Neural cell (in vitro differentiated cells): ENCODE measurements around the gene IL20RB. TPM values are rescaled to one million over a fixed set of nuclear protein-coding genes. Genes with fewer than 3 reads are reported as not detected.

ENCODE experiments used
- H2AFZ ChIP-seq: fragments of 200-600, 300-800 bp; sonication (generic), shearing (Covaris generic); 2 replicates; pipeline ENCODE4 v1.6.0; 2014; ENCODE audit warnings: low read depth, mild to moderate bottlenecking, antibody characterized with exemption, low read length, moderate library complexity
- H3F3A ChIP-seq: fragments of 200-600 bp; shearing (Covaris generic); 2 replicates; pipeline ENCODE4 v1.6.1; 2016; ENCODE audit warnings: mild to moderate bottlenecking, moderate library complexity, mixed read lengths, antibody characterized with exemption, low read length; ENCODE audit not compliant: insufficient read depth, poor library complexity, severe bottlenecking
- H3K27ac ChIP-seq: fragments of 200-600, 300-800 bp; sonication (generic), shearing (Covaris generic); 2 replicates; pipeline ENCODE4 v1.5.1; 2014; ENCODE audit warnings: mild to moderate bottlenecking, low read length, moderate library complexity
- H3K27me3 ChIP-seq: fragments of 300-800, 200-600 bp; sonication (generic), shearing (Covaris generic); 2 replicates; pipeline ENCODE4 v1.6.0; 2014; ENCODE audit warnings: mild to moderate bottlenecking, low read depth, low read length, moderate library complexity; ENCODE audit not compliant: insufficient read depth
- H3K36me3 ChIP-seq: fragments of 300-800, 200-600 bp; sonication (generic), shearing (Covaris generic); 2 replicates; pipeline ENCODE4 v1.5.1; 2014; ENCODE audit warnings: mild to moderate bottlenecking, antibody characterized with exemption, low read length, moderate library complexity; ENCODE audit not compliant: insufficient read depth
- H3K4me2 ChIP-seq: fragments of 300-800, 200-600 bp; sonication (generic), shearing (Covaris generic); 2 replicates; pipeline ENCODE4 v1.6.0; 2014; ENCODE audit warnings: mild to moderate bottlenecking, low read length
- H3K4me3 ChIP-seq: fragments of 300-800, 200-600 bp; sonication (generic), shearing (Covaris generic); 2 replicates; pipeline ENCODE4 v1.5.1; 2014; ENCODE audit warnings: mild to moderate bottlenecking, low read length, moderate library complexity
- H3K79me2 ChIP-seq: fragments of 200-600 bp; shearing (Covaris generic); replicated peaks from 2 replicates; pipeline ENCODE4 v1.6.0; 2014; ENCODE audit warnings: mild to moderate bottlenecking, low read length, moderate library complexity; ENCODE audit not compliant: insufficient read depth
- H3K9ac ChIP-seq: fragments of 300-800, 200-600 bp; sonication (generic), shearing (Covaris generic); 2 replicates; pipeline ENCODE4 v1.6.1; 2016; ENCODE audit warnings: mild to moderate bottlenecking, low read length, mixed read lengths
- H3K9me2 ChIP-seq: fragments of 200-600 bp; shearing (Covaris generic); 2 replicates; pipeline ENCODE4 v1.6.1; 2016; ENCODE audit warnings: mild to moderate bottlenecking, low read length, mixed read lengths; ENCODE audit not compliant: insufficient read depth
- H3K9me3 ChIP-seq: fragments of 200-600, 300-800 bp; sonication (generic), shearing (Covaris generic); 2 replicates; pipeline ENCODE4 v1.6.1; 2016; ENCODE audit warnings: mild to moderate bottlenecking, mixed run types, low read length, moderate library complexity, mixed read lengths
- H4K20me1 ChIP-seq: fragments of 200-600 bp; shearing (Covaris generic); 2 replicates; pipeline ENCODE4 v1.6.1; 2016; ENCODE audit warnings: mild to moderate bottlenecking, mixed run types; ENCODE audit not compliant: insufficient read depth
- CTCF ChIP-seq: fragments of 450-650 bp; IDR thresholded peaks from 2 replicates; pipeline ENCODE4 v1.5.1; 2014; ENCODE audit warnings: antibody characterized with exemption, mild to moderate bottlenecking, moderate library complexity; ENCODE audit not compliant: poor library complexity, severe bottlenecking
- EP300 ChIP-seq: fragments of 450-650 bp; conservative IDR thresholded peaks from 2 replicates; pipeline ENCODE4 v1.6.1; 2014; ENCODE audit warnings: antibody characterized with exemption, mild to moderate bottlenecking, moderate library complexity; ENCODE audit not compliant: poor library complexity, severe bottlenecking
- EZH2 ChIP-seq: fragments of 200-600, 300-800 bp; shearing (Covaris generic), sonication (generic); IDR thresholded peaks from 2 replicates; pipeline ENCODE4 v1.6.1; 2014; ENCODE audit warnings: antibody characterized with exemption, low read length, borderline replicate concordance, mild to moderate bottlenecking; ENCODE audit not compliant: insufficient read depth, poor library complexity, severe bottlenecking
- MXI1 ChIP-seq: fragments of 450-650 bp; conservative IDR thresholded peaks from 2 replicates; pipeline ENCODE4 v1.6.1; 2014; ENCODE audit warnings: antibody characterized with exemption, mild to moderate bottlenecking; ENCODE audit not compliant: poor library complexity, severe bottlenecking
- POLR2AphosphoS5 ChIP-seq: IDR thresholded peaks from 2 replicates; pipeline ENCODE4 v1.6.1; 2012
- SMC3 ChIP-seq: fragments of 450-650 bp; conservative IDR thresholded peaks from 2 replicates; pipeline ENCODE4 v1.6.1; 2014; ENCODE audit warnings: antibody characterized with exemption, mild to moderate bottlenecking, moderate library complexity; ENCODE audit not compliant: poor library complexity
- TAF1 ChIP-seq: IDR thresholded peaks from 2 replicates; pipeline ENCODE4 v1.6.1; 2012; ENCODE audit warnings: low read depth
- polyA plus RNA-seq: library from polyadenylated mRNA; depleted of rRNA; stranded (reverse); fragments of >200 nt; gene quantifications from 2 replicates; pipeline ENCODE4 v1.2.3, GENCODE V29; 2014
- TF ChIP-seq, protein P1 (sequence below): IDR thresholded peaks from 2 replicates; pipeline ENCODE4 v1.6.1; 2012; ENCODE audit warnings: borderline replicate concordance

The IL20RB gene
- polyA plus RNA-seq, 1 donor from 2014 or later: 3.0 TPM

DNA sequence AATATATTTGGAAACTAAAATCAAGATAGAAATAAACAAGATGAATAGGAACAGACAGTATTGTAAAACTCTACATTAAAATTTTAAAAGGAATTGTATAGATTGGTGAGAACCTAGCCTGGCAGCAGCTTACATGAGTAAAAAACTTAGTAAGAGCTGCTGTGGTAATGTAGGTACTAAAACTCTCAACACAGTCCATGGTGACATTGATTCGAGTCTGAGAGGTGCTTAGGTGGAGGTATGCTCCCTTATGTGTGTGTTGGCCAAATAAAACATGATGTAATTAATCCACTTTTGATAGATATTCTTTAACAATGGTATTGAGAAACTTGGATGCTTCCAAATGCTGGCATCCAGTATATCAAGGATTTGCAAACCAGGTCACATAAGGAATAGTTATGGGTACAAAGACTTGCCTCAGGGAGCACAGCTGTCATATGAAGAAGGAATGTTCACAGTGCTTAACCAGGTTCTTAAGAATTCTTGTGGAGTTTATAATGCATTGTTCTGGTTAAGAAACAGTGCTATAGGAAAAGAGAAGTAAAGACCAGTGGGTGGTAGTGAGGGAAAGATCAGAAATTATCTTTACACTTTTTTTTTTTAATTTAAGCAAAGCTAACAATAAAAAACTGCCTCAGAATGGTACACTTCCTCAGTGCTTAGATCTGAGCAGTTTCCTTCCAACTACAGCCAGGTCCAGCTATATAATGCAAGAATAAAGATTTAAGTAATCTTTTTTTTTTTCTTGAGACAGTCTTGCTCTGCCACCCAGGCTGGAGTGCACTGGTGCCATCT, 24.6 kb upstream of the IL20RB start:
- no peaks in the 10 kb centered on the region for H3K27me3 ChIP-seq
- H3K9me2 ChIP-seq: no peaks in the 10 kb centered on the region
- TF ChIP-seq SMC3 (no peak), POLR2AphosphoS5 (no peak), TAF1 (no peak), EP300 (no peak), CTCF (no peak), MXI1 (no peak), EZH2 (no peak)
- TF ChIP-seq, protein P1, sequence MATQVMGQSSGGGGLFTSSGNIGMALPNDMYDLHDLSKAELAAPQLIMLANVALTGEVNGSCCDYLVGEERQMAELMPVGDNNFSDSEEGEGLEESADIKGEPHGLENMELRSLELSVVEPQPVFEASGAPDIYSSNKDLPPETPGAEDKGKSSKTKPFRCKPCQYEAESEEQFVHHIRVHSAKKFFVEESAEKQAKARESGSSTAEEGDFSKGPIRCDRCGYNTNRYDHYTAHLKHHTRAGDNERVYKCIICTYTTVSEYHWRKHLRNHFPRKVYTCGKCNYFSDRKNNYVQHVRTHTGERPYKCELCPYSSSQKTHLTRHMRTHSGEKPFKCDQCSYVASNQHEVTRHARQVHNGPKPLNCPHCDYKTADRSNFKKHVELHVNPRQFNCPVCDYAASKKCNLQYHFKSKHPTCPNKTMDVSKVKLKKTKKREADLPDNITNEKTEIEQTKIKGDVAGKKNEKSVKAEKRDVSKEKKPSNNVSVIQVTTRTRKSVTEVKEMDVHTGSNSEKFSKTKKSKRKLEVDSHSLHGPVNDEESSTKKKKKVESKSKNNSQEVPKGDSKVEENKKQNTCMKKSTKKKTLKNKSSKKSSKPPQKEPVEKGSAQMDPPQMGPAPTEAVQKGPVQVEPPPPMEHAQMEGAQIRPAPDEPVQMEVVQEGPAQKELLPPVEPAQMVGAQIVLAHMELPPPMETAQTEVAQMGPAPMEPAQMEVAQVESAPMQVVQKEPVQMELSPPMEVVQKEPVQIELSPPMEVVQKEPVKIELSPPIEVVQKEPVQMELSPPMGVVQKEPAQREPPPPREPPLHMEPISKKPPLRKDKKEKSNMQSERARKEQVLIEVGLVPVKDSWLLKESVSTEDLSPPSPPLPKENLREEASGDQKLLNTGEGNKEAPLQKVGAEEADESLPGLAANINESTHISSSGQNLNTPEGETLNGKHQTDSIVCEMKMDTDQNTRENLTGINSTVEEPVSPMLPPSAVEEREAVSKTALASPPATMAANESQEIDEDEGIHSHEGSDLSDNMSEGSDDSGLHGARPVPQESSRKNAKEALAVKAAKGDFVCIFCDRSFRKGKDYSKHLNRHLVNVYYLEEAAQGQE: no peak
- no peaks in the 10 kb centered on the region for H4K20me1 ChIP-seq
- H3K36me3 ChIP-seq: peaks cover 8% of the 10 kb centered on the region
- no peak overlapping the region for H3K27ac ChIP-seq
- H3K79me2 ChIP-seq: no peaks in the 10 kb centered on the region
- no peak overlapping the region for H3K9ac ChIP-seq
- no peak overlapping the region for H2AFZ ChIP-seq
- no peaks in the 10 kb centered on the region for H3F3A ChIP-seq
- peaks cover 7% of the 10 kb centered on the region for H3K9me3 ChIP-seq
- no peak overlapping the region for H3K4me3 ChIP-seq
- H3K4me2 ChIP-seq: no peak overlapping the region

DNA sequence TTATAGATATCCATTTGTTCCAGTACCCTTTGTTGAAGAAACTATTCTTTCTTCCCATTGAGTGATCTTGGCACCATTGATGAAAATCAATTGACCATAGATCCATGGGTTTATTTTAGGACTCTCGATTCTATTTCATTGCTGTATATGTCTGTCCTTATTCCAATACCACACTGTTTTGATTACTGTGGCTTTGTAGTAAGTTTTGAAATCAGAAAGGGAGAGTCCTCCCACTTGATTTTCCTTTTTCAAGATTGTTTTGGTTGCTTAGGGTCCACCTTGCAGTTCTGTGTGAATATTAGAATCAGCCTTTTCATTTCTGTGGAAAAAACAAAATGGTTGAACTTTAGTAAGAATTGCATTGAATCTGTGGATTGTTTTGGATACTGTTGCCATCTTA, 20.6 kb upstream of the IL20RB start:
- H3K36me3 ChIP-seq: peaks cover 8% of the 10 kb centered on the region

More for the DNA sequence above, 20.6 kb upstream of the IL20RB start:
- Histone ChIP-seq H3K9ac (no peak overlapping the region), H3K4me3 (no peak overlapping the region), H3K4me2 (no peak overlapping the region), H3F3A (no peaks in the 10 kb centered on the region), H3K79me2 (peaks cover 4% of the 10 kb centered on the region), H3K27me3 (no peaks in the 10 kb centered on the region), H4K20me1 (no peaks in the 10 kb centered on the region), H3K27ac (no peak overlapping the region), H3K9me3 (peaks cover 7% of the 10 kb centered on the region), H3K9me2 (no peaks in the 10 kb centered on the region), H2AFZ (no peak overlapping the region)
- TF ChIP-seq POLR2AphosphoS5 (no peak), SMC3 (no peak)
